HepG2 (cell line): Measurements from ENCODE around the gene PCCB. TPM values are rescaled to one million over a fixed set of nuclear protein-coding genes. Genes with fewer than 3 reads are reported as not detected.

ENCODE experiments used
- CBX5 ChIP-seq: sonication (generic); formaldehyde crosslinking; IDR thresholded peaks from 2 replicates; pipeline ENCODE4 v1.4.0; 2020; ENCODE audit warnings: missing genetic modification reagents, borderline replicate concordance
- FUBP1 ChIP-seq: sonication (generic); formaldehyde crosslinking; IDR thresholded peaks from 2 replicates; pipeline ENCODE4 v1.5.1; 2020; ENCODE audit warnings: missing genetic modification reagents, mild to moderate bottlenecking, borderline replicate concordance
- GATA4 ChIP-seq: sonication (generic); IDR thresholded peaks from 2 replicates; pipeline ENCODE4 v1.6.1; 2016; ENCODE audit warnings: antibody characterized with exemption, low read depth, borderline replicate concordance
- ISX ChIP-seq: sonication (generic); formaldehyde crosslinking; conservative IDR thresholded peaks from 2 replicates; pipeline ENCODE4 v1.5.0; 2020; ENCODE audit warnings: missing genetic modification reagents
- KMT2B ChIP-seq: IDR thresholded peaks from 2 replicates; pipeline ENCODE4 v1.6.1; 2016; ENCODE audit warnings: missing genetic modification reagents, missing compliant biosample characterization
- MAFF ChIP-seq: IDR thresholded peaks from 2 replicates; pipeline ENCODE4 v1.6.1; 2011; ENCODE audit warnings: low read depth, low read length, improper control_type of control experiment
- NFIC ChIP-seq: IDR thresholded peaks from 2 replicates; pipeline ENCODE4 v1.6.1; 2012; ENCODE audit warnings: mild to moderate bottlenecking, low read length, inconsistent platforms
- NONO ChIP-seq, 2 experiments: fragments of 450-650 bp in 1 of 2; sonication (generic) in 1 of 2; formaldehyde crosslinking in 1 of 2; IDR thresholded peaks in 1 of 2; conservative IDR thresholded peaks in 1 of 2; 2 replicates each; pipeline versions ENCODE4 v1.6.1 to v1.8.0; 2017 to 2022; ENCODE audit warnings: mild to moderate bottlenecking in 1 of 2, missing genetic modification reagents in 1 of 2, moderate library complexity in 1 of 2
- ZBTB34 ChIP-seq: sonication (generic); formaldehyde crosslinking; IDR thresholded peaks from 2 replicates; pipeline ENCODE4 v1.8.0; 2022; ENCODE audit warnings: mild to moderate bottlenecking, missing genetic modification reagents
- ZNF318 ChIP-seq: sonication (generic); formaldehyde crosslinking; IDR thresholded peaks from 2 replicates; pipeline ENCODE4 v1.4.0; 2020; ENCODE audit warnings: mild to moderate bottlenecking, missing genetic modification reagents
- ZNF615 ChIP-seq: sonication (generic); formaldehyde crosslinking; IDR thresholded peaks from 2 replicates; pipeline ENCODE4 v1.5.0; 2020; ENCODE audit warnings: mild to moderate bottlenecking, missing genetic modification reagents, borderline replicate concordance
- ZNF790 ChIP-seq: sonication (generic); formaldehyde crosslinking; IDR thresholded peaks from 2 replicates; pipeline ENCODE4 v1.8.0; 2022; ENCODE audit warnings: missing genetic modification reagents, mild to moderate bottlenecking, borderline replicate concordance
- ZNF83 ChIP-seq: sonication (generic); formaldehyde crosslinking; IDR thresholded peaks from 2 replicates; pipeline ENCODE4 v1.4.0; 2020; ENCODE audit warnings: missing genetic modification reagents, mild to moderate bottlenecking, borderline replicate concordance
- polyA plus RNA-seq, 8 experiments: library from polyadenylated mRNA; depleted of rRNA in 3 of 8; stranded (reverse) in 7 of 8; unstranded in 1 of 8; fragments of >200 nt; fragmentation: Illumina TruSeq in 4 of 8; extraction: Trizol in 4 of 8; gene quantifications; 2 replicates each; pipeline versions ENCODE4 v1.2.1 to v1.2.3, GENCODE V29; 2011 to 2016; ENCODE audit warnings: low read depth in 4 of 8, missing spikeins in 1 of 8, mixed read lengths in 1 of 8; ENCODE audit not compliant: insufficient read depth in 1 of 8
- total RNA-seq, 5 experiments: library from RNA; depleted of rRNA; stranded (reverse); fragments of >200 nt; fragmentation: Illumina TruSeq; extraction: Trizol; gene quantifications; 2 replicates each; pipeline ENCODE4 v1.2.3, GENCODE V29; 2016; ENCODE audit warnings: low read depth in 1 of 5
- TF ChIP-seq, protein P1 (sequence below): sonication (generic); formaldehyde crosslinking; IDR thresholded peaks from 2 replicates; pipeline ENCODE4 v1.8.1; 2022; ENCODE audit warnings: mild to moderate bottlenecking, missing genetic modification reagents

Gene PCCB
- total and polyA plus RNA-seq, 2 of the 13 experiments (the other 11 are each of a cell fraction or from before 2014, with no cell fraction given), result 84.1 to 88.7 TPM

- TF ChIP-seq, protein P1, sequence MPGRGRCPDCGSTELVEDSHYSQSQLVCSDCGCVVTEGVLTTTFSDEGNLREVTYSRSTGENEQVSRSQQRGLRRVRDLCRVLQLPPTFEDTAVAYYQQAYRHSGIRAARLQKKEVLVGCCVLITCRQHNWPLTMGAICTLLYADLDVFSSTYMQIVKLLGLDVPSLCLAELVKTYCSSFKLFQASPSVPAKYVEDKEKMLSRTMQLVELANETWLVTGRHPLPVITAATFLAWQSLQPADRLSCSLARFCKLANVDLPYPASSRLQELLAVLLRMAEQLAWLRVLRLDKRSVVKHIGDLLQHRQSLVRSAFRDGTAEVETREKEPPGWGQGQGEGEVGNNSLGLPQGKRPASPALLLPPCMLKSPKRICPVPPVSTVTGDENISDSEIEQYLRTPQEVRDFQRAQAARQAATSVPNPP (CRISPR knock-in tag), result peak; percentile 48; the same call in 1 of the 2 replicates
- TF ChIP-seq ISX (no peak), NONO (IDR thresholded peaks at IDR 0.05) (no peak), NONO (CRISPR knock-in tag; conservative IDR thresholded peaks at IDR 0.05) (peak; percentile 79), MAFF (no peak; the same call in 1 of the 2 replicates), ZNF615 (CRISPR knock-in tag) (0 out of 2 replicates have a peak, but pooled peaks have one; percentile 7), NFIC (no peak; the same call in 1 of the 2 replicates), KMT2B (peak; percentile 89), FUBP1 (CRISPR knock-in tag) (no peak), GATA4 (peak; percentile 47; the same call in 1 of the 2 replicates), CBX5 (CRISPR knock-in tag) (peak; percentile 67; the same call in 1 of the 2 replicates), ZBTB34 (no peak; the same call in 1 of the 2 replicates), ZNF83 (peak; percentile 87; the same call in 1 of the 2 replicates), ZNF790 (CRISPR knock-in tag) (0 out of 2 replicates have a peak, but pooled peaks have one; percentile 24), ZNF318 (CRISPR knock-in tag) (no peak)
These were observed at the start of gene PCCB (continued) for GRCh38 chr3:136250059-136250902.
